GM06990 (cell line): ENCODE results near the gene SRSF9.

ENCODE experiments used
- DNase-seq: peaks from one replicate; pipeline ENCODE4 v3.0.0-alpha.2; 2011; ENCODE audit not compliant: insufficient read length; ENCODE audit errors: extremely low read depth
- H3K27me3 ChIP-seq: replicated peaks from 2 replicates; pipeline ENCODE4 v1.6.0; 2011; ENCODE audit warnings: low read length; ENCODE audit not compliant: control insufficient read depth, insufficient read depth
- H3K36me3 ChIP-seq: 2 replicates; pipeline ENCODE4 v1.5.1; 2011; ENCODE audit warnings: low read length; ENCODE audit not compliant: control insufficient read depth, insufficient read depth
- H3K4me3 ChIP-seq: replicated peaks from 2 replicates; pipeline ENCODE4 v1.5.1; 2011; ENCODE audit warnings: low read depth, mild to moderate bottlenecking, control low read depth, low read length
- CTCF ChIP-seq: IDR thresholded peaks from 2 replicates; pipeline ENCODE4 v1.5.1; 2011; ENCODE audit warnings: low read length, control low read depth, mild to moderate bottlenecking, inconsistent platforms; ENCODE audit not compliant: insufficient read depth, poor library complexity, severe bottlenecking

SRSF9 gene

GRCh38 chr12:120416490-120417216, 52.9 kb downstream of the SRSF9 start:
- DNase-seq: no peak
- no peaks in the 10 kb centered on the region for H3K36me3 ChIP-seq
- no peak for TF ChIP-seq CTCF
- no peaks in the 10 kb centered on the region for H3K27me3 ChIP-seq
- H3K4me3 ChIP-seq: no peak overlapping the region

GRCh38 chr12:120413901-120414695, 55.5 kb downstream of the SRSF9 start:
- TF ChIP-seq CTCF: no peak
- H3K4me3 ChIP-seq: no peak overlapping the region
- no peak for DNase-seq
- no peaks in the 10 kb centered on the region for H3K27me3 ChIP-seq
- no peaks in the 10 kb centered on the region for H3K36me3 ChIP-seq

GRCh38 chr12:120412421-120412820, 57.1 kb downstream of the SRSF9 start:
- DNase-seq: no peak
- H3K36me3 ChIP-seq: no peaks in the 10 kb centered on the region
- TF ChIP-seq CTCF: no peak
- no peaks in the 10 kb centered on the region for H3K27me3 ChIP-seq
- H3K4me3 ChIP-seq: no peak overlapping the region
